HepG2 (cell line): Measurements from ENCODE around the gene PROX1.

Experiments used
- RFX5 ChIP-seq: IDR thresholded peaks from 2 replicates; pipeline ENCODE4 v1.6.1; 2011; ENCODE audit warnings: low read depth, low read length, improper control_type of control experiment
- SATB2 ChIP-seq: sonication (generic); formaldehyde crosslinking; IDR thresholded peaks from 2 replicates; pipeline ENCODE4 v1.5.0; 2020; ENCODE audit warnings: missing genetic modification reagents
- SIX1 ChIP-seq: sonication (generic); formaldehyde crosslinking; IDR thresholded peaks from 2 replicates; pipeline ENCODE4 v1.4.0; 2020; ENCODE audit warnings: missing genetic modification reagents, borderline replicate concordance
- TAF1 ChIP-seq: sonication (generic); formaldehyde crosslinking; IDR thresholded peaks from 2 replicates; pipeline ENCODE4 v1.4.0; 2020; ENCODE audit warnings: missing genetic modification reagents
- ZNF3 ChIP-seq: IDR thresholded peaks from 2 replicates; pipeline ENCODE4 v1.7.0; 2017; ENCODE audit warnings: inconsistent platforms
- ZNF672 ChIP-seq: sonication (generic); formaldehyde crosslinking; IDR thresholded peaks from 2 replicates; pipeline ENCODE4 v1.8.1; 2022; ENCODE audit warnings: missing genetic modification reagents
- TF ChIP-seq, protein P1 (sequence below): IDR thresholded peaks from 2 replicates; pipeline ENCODE4 v1.6.1; 2016; ENCODE audit warnings: low read depth, missing genetic modification reagents, missing compliant biosample characterization
- TF ChIP-seq, protein P2 (sequence below): sonication (generic); formaldehyde crosslinking; IDR thresholded peaks from 2 replicates; pipeline ENCODE4 v1.4.0; 2020; ENCODE audit warnings: missing genetic modification reagents, low read depth, mild to moderate bottlenecking, borderline replicate concordance
- TF ChIP-seq, protein P3 (sequence below): sonication (generic); formaldehyde crosslinking; IDR thresholded peaks from 2 replicates; pipeline ENCODE4 v1.8.1; 2023; ENCODE audit warnings: mild to moderate bottlenecking, moderate library complexity, missing genetic modification reagents

DNA sequence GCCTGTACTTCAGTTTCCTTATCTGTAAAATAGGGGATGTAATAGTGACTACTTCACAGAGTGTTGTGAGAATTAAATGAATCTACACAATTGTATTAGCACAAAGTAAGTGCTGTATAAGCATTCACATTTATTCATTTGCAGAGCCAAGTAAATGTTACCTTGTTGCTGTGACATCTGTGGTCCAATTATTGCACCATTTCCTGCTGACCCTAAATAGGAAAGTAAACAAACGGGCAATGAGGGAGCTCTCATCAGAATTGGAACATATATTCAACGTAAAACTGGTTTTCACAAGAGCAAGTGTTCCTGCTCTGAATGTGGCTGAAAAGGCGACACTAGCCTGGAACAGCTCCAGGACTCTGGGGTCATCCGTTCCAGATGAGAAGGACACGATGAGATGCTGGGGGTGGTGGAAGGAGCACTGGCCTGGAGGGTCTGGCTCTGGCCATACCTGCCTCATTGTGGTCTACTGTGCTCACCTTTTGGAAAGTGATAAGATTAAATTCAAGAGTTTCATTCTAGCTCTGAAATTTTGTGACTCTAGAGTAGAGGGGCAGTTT lies 34.5 kb downstream of the PROX1 start:
- TF ChIP-seq TAF1 (no peak), SATB2 (CRISPR knock-in tag) (no peak), ZNF672 (no peak), RFX5 (no peak), ZNF3 (CRISPR knock-in tag) (no peak), SIX1 (no peak)
- TF ChIP-seq, protein P1, sequence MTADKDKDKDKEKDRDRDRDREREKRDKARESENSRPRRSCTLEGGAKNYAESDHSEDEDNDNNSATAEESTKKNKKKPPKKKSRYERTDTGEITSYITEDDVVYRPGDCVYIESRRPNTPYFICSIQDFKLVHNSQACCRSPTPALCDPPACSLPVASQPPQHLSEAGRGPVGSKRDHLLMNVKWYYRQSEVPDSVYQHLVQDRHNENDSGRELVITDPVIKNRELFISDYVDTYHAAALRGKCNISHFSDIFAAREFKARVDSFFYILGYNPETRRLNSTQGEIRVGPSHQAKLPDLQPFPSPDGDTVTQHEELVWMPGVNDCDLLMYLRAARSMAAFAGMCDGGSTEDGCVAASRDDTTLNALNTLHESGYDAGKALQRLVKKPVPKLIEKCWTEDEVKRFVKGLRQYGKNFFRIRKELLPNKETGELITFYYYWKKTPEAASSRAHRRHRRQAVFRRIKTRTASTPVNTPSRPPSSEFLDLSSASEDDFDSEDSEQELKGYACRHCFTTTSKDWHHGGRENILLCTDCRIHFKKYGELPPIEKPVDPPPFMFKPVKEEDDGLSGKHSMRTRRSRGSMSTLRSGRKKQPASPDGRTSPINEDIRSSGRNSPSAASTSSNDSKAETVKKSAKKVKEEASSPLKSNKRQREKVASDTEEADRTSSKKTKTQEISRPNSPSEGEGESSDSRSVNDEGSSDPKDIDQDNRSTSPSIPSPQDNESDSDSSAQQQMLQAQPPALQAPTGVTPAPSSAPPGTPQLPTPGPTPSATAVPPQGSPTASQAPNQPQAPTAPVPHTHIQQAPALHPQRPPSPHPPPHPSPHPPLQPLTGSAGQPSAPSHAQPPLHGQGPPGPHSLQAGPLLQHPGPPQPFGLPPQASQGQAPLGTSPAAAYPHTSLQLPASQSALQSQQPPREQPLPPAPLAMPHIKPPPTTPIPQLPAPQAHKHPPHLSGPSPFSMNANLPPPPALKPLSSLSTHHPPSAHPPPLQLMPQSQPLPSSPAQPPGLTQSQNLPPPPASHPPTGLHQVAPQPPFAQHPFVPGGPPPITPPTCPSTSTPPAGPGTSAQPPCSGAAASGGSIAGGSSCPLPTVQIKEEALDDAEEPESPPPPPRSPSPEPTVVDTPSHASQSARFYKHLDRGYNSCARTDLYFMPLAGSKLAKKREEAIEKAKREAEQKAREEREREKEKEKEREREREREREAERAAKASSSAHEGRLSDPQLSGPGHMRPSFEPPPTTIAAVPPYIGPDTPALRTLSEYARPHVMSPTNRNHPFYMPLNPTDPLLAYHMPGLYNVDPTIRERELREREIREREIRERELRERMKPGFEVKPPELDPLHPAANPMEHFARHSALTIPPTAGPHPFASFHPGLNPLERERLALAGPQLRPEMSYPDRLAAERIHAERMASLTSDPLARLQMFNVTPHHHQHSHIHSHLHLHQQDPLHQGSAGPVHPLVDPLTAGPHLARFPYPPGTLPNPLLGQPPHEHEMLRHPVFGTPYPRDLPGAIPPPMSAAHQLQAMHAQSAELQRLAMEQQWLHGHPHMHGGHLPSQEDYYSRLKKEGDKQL (CRISPR knock-in tag), result no peak
- TF ChIP-seq, protein P2, sequence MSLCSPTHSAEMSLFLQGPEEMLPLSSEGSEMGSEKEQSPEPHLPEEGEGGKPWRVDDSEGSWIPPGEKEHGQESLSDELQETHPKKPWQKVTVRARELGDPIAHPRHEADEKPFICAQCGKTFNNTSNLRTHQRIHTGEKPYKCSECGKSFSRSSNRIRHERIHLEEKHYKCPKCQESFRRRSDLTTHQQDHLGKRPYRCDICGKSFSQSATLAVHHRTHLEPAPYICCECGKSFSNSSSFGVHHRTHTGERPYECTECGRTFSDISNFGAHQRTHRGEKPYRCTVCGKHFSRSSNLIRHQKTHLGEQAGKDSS (CRISPR knock-in tag), result no peak
- TF ChIP-seq, protein P3, sequence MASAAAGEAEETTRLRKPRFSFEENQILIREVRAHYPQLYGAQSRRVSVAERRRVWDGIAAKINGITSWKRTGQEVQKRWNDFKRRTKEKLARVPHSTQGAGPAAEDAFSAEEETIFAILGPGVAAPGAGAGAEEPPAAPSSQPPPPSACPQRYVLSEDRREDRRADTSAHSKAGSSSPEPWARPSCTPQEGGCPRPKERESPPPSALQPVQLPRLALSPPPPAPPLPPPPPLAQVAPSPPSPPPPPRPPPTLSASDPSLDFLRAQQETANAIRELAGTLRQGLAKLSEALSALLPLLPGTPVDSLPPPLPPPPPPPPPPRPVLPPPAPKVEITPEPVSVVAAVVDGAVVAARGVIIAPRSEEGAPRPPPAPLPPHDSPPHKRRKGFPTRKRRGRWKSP (CRISPR knock-in tag), result no peak
